Chondrocyte (in vitro differentiated cells): Measurements from ENCODE around the gene TMEM130. TPM values are rescaled to one million over a fixed set of nuclear protein-coding genes. Genes with fewer than 3 reads are reported as not detected.
"Not testable (repeated sequence)": the region's sequence is repeated elsewhere in the genome, so short reads cannot be mapped to it uniquely, and the experiment has no call there.

ENCODE experiments used
- DNase-seq: peaks from one replicate; pipeline ENCODE4 v3.0.0; 2021; ENCODE audit warnings: mixed read lengths, low spot score
- H3K27ac Mint-ChIP-seq: one replicate; pipeline ENCODE4 v1.8.0; 2021; ENCODE audit warnings: mild to moderate bottlenecking, moderate library complexity, mixed read lengths; ENCODE audit not compliant: unreplicated experiment
- H3K27me3 Mint-ChIP-seq: 2 replicates; pipeline ENCODE4 v1.8.0; 2021; ENCODE audit warnings: low read depth, mixed read lengths
- H3K36me3 Mint-ChIP-seq: 2 replicates; pipeline ENCODE4 v1.8.0; 2021; ENCODE audit warnings: low read depth, mixed read lengths
- H3K4me1 Mint-ChIP-seq: 2 replicates; pipeline ENCODE4 v1.8.0; 2021; ENCODE audit warnings: low read depth, mild to moderate bottlenecking, mixed read lengths
- H3K4me3 Mint-ChIP-seq: one replicate; pipeline ENCODE4 v1.8.0; 2021; ENCODE audit warnings: mild to moderate bottlenecking, moderate library complexity, mixed read lengths; ENCODE audit not compliant: unreplicated experiment
- H3K9me3 Mint-ChIP-seq: 2 replicates; pipeline ENCODE4 v1.8.0; 2021; ENCODE audit warnings: low read depth, mixed read lengths
- total RNA-seq: library from RNA; stranded (reverse); gene quantifications from 3 replicates; pipeline ENCODE4 v1.2.1, GENCODE V29; 2021
- TF ChIP-seq, protein P1 (sequence below): fragments of 200-600 bp; sonication (generic); IDR thresholded peaks from 2 replicates; pipeline ENCODE4 v1.5.0; 2021; ENCODE audit warnings: antibody characterized with exemption, mild to moderate bottlenecking, moderate library complexity

Gene TMEM130
- total RNA-seq, 1 donor from 2014 or later, result 19.7 TPM

DNA sequence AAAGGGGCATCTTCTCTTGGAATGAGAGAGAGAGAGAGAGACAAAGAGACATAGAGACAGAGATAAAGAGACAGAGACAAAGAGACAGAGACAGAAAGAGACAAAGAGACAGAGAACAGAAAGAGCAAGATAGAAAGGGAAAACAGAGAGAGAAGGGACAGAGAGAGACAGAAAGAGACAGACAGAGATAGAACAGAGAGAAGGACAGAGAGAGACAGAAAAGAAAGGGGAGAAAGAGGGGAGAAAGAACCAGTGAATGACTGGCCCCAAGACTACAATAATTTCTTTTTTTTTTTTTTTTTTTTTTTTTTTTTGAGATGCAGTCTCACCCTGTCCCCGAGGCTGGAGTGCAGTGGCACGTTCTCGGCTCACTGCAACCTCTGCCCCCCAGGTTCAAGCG lies 7.6 kb downstream of the TMEM130 start:
- no peak overlapping the region for H3K27ac Mint-ChIP-seq
- TF ChIP-seq, protein P1, sequence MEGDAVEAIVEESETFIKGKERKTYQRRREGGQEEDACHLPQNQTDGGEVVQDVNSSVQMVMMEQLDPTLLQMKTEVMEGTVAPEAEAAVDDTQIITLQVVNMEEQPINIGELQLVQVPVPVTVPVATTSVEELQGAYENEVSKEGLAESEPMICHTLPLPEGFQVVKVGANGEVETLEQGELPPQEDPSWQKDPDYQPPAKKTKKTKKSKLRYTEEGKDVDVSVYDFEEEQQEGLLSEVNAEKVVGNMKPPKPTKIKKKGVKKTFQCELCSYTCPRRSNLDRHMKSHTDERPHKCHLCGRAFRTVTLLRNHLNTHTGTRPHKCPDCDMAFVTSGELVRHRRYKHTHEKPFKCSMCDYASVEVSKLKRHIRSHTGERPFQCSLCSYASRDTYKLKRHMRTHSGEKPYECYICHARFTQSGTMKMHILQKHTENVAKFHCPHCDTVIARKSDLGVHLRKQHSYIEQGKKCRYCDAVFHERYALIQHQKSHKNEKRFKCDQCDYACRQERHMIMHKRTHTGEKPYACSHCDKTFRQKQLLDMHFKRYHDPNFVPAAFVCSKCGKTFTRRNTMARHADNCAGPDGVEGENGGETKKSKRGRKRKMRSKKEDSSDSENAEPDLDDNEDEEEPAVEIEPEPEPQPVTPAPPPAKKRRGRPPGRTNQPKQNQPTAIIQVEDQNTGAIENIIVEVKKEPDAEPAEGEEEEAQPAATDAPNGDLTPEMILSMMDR, result no peak
- H3K4me1 Mint-ChIP-seq, result peaks cover 34% of the 10 kb centered on the region
- H3K4me3 Mint-ChIP-seq, result no peak overlapping the region
- peaks cover 3% of the 10 kb centered on the region for H3K36me3 Mint-ChIP-seq
- H3K9me3 Mint-ChIP-seq, result no peaks in the 10 kb centered on the region
- no peaks in the 10 kb centered on the region for H3K27me3 Mint-ChIP-seq
- no peak for DNase-seq

- Mint-ChIP-seq H3K4me1 (peaks cover 13% of the 10 kb centered on the region), H3K27me3 (no peaks in the 10 kb centered on the region), H3K27ac (no peak overlapping the region), H3K9me3 (no peaks in the 10 kb centered on the region), H3K4me3 (no peak overlapping the region), H3K36me3 (peaks cover 4% of the 10 kb centered on the region)
- TF ChIP-seq, protein P1, result no peak
- DNase-seq, result no peak
Measured at GRCh38 chr7:98860071-98860470, 9.7 kb downstream of the TMEM130 start.

- Mint-ChIP-seq H3K27ac (no peak overlapping the region), H3K4me3 (no peak overlapping the region), H3K27me3 (no peaks in the 10 kb centered on the region), H3K4me1 (peaks cover 18% of the 10 kb centered on the region), H3K36me3 (peaks cover 10% of the 10 kb centered on the region), H3K9me3 (no peaks in the 10 kb centered on the region)
- TF ChIP-seq, protein P1, result no peak
- no peak for DNase-seq
Measured at GRCh38 chr7:98855610-98856422, 14.0 kb downstream of the TMEM130 start.

DNA sequence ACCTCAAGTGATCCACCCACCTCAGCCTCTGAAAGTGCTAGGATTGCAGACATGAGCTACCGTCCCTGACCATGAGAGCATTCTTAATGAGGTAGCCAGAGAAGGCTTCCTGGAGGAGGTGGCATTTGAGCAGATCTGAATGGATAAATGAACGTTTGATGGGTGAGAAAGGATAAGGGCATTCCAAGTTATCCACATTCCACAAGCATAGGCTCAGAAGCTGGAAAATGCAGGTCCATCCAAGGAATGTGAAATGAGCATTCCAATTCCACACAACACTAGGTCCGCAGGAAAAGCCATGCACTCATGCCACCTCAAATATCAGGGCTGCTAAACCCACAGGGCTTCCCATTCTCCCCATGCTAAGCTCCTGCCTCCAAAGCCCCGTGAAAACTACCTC lies 17.0 kb downstream of the TMEM130 start:
- Mint-ChIP-seq H3K9me3 (peaks cover 4% of the 10 kb centered on the region), H3K36me3 (peaks cover 20% of the 10 kb centered on the region), H3K27ac (no peak overlapping the region), H3K4me1 (peaks cover 18% of the 10 kb centered on the region), H3K27me3 (no peaks in the 10 kb centered on the region), H3K4me3 (no peak overlapping the region)
- DNase-seq, result no peak
- TF ChIP-seq, protein P1, result no peak

GRCh38 chr7:98848918-98849317 lies 20.9 kb downstream of the TMEM130 start:
- no peak overlapping the region for H3K27ac Mint-ChIP-seq
- H3K36me3 Mint-ChIP-seq, result peaks cover 21% of the 10 kb centered on the region
- DNase-seq, result no peak
- H3K4me1 Mint-ChIP-seq, result peaks cover 12% of the 10 kb centered on the region
- no peaks in the 10 kb centered on the region for H3K27me3 Mint-ChIP-seq
- H3K4me3 Mint-ChIP-seq, result no peak overlapping the region
- peaks cover 4% of the 10 kb centered on the region for H3K9me3 Mint-ChIP-seq
- TF ChIP-seq, protein P1, result no peak

GRCh38 chr7:98842552-98842951 lies 27.3 kb downstream of the TMEM130 start:
- DNase-seq, H3K9me3 Mint-ChIP-seq, H3K4me3 Mint-ChIP-seq, H3K36me3 Mint-ChIP-seq, H3K27me3 Mint-ChIP-seq, H3K27ac Mint-ChIP-seq: not testable (repeated sequence)
- H3K4me1 Mint-ChIP-seq, result peaks cover 13% of the 10 kb centered on the region
